ENCODE measurements around the gene ZNF587.

DNA sequence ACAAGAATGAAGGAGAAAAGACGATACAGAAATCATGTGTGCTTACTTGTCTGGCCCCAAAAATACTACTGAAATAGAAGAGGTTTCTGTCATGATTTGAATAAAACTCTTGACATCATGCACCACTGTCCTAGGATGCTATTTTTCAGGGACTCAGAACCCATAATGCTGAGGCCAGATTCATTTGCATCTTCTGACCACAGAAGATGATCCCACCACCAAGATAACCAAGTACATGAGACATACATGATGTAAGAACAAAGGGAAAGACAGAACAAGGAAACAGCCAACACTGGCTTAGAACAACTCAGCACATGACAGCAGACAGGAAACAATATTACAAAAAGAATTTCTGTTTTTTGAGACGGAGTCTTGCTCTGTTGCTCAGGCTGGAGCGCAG is 37.4 kb upstream of the ZNF587 start:
- TF ChIP-seq, protein P1, sequence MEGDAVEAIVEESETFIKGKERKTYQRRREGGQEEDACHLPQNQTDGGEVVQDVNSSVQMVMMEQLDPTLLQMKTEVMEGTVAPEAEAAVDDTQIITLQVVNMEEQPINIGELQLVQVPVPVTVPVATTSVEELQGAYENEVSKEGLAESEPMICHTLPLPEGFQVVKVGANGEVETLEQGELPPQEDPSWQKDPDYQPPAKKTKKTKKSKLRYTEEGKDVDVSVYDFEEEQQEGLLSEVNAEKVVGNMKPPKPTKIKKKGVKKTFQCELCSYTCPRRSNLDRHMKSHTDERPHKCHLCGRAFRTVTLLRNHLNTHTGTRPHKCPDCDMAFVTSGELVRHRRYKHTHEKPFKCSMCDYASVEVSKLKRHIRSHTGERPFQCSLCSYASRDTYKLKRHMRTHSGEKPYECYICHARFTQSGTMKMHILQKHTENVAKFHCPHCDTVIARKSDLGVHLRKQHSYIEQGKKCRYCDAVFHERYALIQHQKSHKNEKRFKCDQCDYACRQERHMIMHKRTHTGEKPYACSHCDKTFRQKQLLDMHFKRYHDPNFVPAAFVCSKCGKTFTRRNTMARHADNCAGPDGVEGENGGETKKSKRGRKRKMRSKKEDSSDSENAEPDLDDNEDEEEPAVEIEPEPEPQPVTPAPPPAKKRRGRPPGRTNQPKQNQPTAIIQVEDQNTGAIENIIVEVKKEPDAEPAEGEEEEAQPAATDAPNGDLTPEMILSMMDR (IDR thresholded peaks at IDR 0.05), result no peak
- TF ChIP-seq EP300 (IDR thresholded peaks at IDR 0.05), result no peak
- TF ChIP-seq POLR2AphosphoS5 (IDR thresholded peaks at IDR 0.05), result no peak
- TF ChIP-seq POLR2A (IDR thresholded peaks at IDR 0.05), result no peak
